ENCODE measurements around the gene TAOK1. TPM values are rescaled to one million over a fixed set of nuclear protein-coding genes. Genes with fewer than 3 reads are reported as not detected.

The TAOK1 gene
- total and polyA plus RNA-seq, 2 of the 13 experiments (the other 11 are each of a cell fraction or from before 2014, with no cell fraction given): 14.1 to 23.0 TPM

- no peak for ATAC-seq
- no peak overlapping the region for H3K4me3 ChIP-seq (replicated peaks in 1 of 3; ENCODE audit: insufficient read depth in 1 of 3, low read depth in 2 of 3, low read length in 3 of 3)
- WGBS (ENCODE audit: low lambda C conversion rate): 85% methylated on average over 6 of the region's 6 CpGs
- H3K9me3 ChIP-seq (ENCODE audit: low read length): no peaks in the 10 kb centered on the region
- peaks cover 3 to 8% of the 10 kb centered on the region in 2 experiments; a peak in 1 of 5 replicates for H3K36me3 ChIP-seq (replicated peaks in 1 of 2; ENCODE audit: control insufficient read depth in 1 of 2, insufficient read depth in 2 of 2, low read length in 2 of 2)
- ChIA-PET CTCF (ENCODE audit: low intra/inter-chr PET ratio, low total read pairs) (no interaction called here), POLR2A (no interaction called here)
- H3K4me1 ChIP-seq (ENCODE audit: insufficient read depth, low read length): no peaks in the 10 kb centered on the region
- no peak overlapping the region for H3K27ac ChIP-seq (ENCODE audit: extremely low read length, insufficient read depth, low read length)
- no peaks in the 10 kb centered on the region; the same call in 1 of the 2 replicates for H4K20me1 ChIP-seq (ENCODE audit: insufficient read depth, low read length)
- intact Hi-C loops (cut with micrococcal nuclease; ENCODE audit: unreplicated experiment) (no loop called here), in situ Hi-C loops (cut with HindIII; ENCODE audit: extremely low pct_ligation_motif_present, low pct_unique_long_range_greater_than_20kb) (no loop called here)
- TF ChIP-seq ZNF496 (CRISPR knock-in tag; IDR thresholded peaks at IDR 0.05; ENCODE audit: insufficient replicate concordance) (no peak), PLSCR1 (CRISPR knock-in tag; IDR thresholded peaks at IDR 0.05; ENCODE audit: borderline replicate concordance) (no peak), SAP130 (CRISPR knock-in tag; IDR thresholded peaks at IDR 0.05; ENCODE audit: low read depth) (no peak)
- no peak for FAIRE-seq
- no peak overlapping the region for H3K9ac ChIP-seq (ENCODE audit: insufficient read depth, low read depth, low read length)
- DNase-seq (ENCODE audit: low spot score): no peak
- peaks cover 83% of the 10 kb centered on the region for H3K79me2 ChIP-seq (ENCODE audit: insufficient read depth, low read length)
- no TSS peak for BruUV-seq (replicated peaks)
- no peaks in the 10 kb centered on the region for H3K27me3 ChIP-seq (ENCODE audit: control insufficient read depth in 1 of 2, insufficient read depth in 2 of 2, low read length in 2 of 2)
- no peak overlapping the region for H2AFZ ChIP-seq (ENCODE audit: low read length)
- H3K4me2 ChIP-seq (ENCODE audit: low read depth, low read length): no peak overlapping the region
Observed at GRCh38 chr17:29420128-29420527, 30.0 kb downstream of the TAOK1 start.

GRCh38 chr17:29430275-29430674, 40.1 kb downstream of the TAOK1 start:
- BruUV-seq (replicated peaks): no TSS peak
- Histone ChIP-seq H3K36me3 (replicated peaks in 1 of 2; ENCODE audit: control insufficient read depth in 1 of 2, insufficient read depth in 2 of 2, low read length in 2 of 2) (no peaks in the 10 kb centered on the region; a peak in 1 of 5 replicates), H3K4me2 (ENCODE audit: low read depth, low read length) (no peak overlapping the region), H2AFZ (ENCODE audit: low read length) (no peak overlapping the region), H3K79me2 (ENCODE audit: insufficient read depth, low read length) (peaks cover 78% of the 10 kb centered on the region), H3K4me3 (replicated peaks in 1 of 3; ENCODE audit: insufficient read depth in 1 of 3, low read depth in 2 of 3, low read length in 3 of 3) (no peak overlapping the region), H4K20me1 (ENCODE audit: insufficient read depth, low read length) (no peaks in the 10 kb centered on the region), H3K4me1 (ENCODE audit: insufficient read depth, low read length) (peaks cover 25% of the 10 kb centered on the region), H3K27me3 (ENCODE audit: control insufficient read depth in 1 of 2, insufficient read depth in 2 of 2, low read length in 2 of 2) (no peaks in the 10 kb centered on the region), H3K27ac (ENCODE audit: extremely low read length, insufficient read depth, low read length) (peak overlapping the region; percentile 38), H3K9me3 (ENCODE audit: low read length) (no peaks in the 10 kb centered on the region), H3K9ac (ENCODE audit: insufficient read depth, low read depth, low read length) (no peak overlapping the region)
- peak; percentile 24 for DNase-seq (ENCODE audit: low spot score)
- CTCF ChIA-PET (ENCODE audit: low intra/inter-chr PET ratio, low total read pairs): no interaction called here
- POLR2A ChIA-PET: no interaction called here
- FAIRE-seq: no peak
- ATAC-seq: peak; percentile 40; the same call in 2 of the 3 replicates
- WGBS (ENCODE audit: low lambda C conversion rate): 95% methylated on average over 4 of the region's 4 CpGs
- in situ Hi-C loops (cut with HindIII; ENCODE audit: extremely low pct_ligation_motif_present, low pct_unique_long_range_greater_than_20kb) (no loop called here), intact Hi-C loops (cut with micrococcal nuclease; ENCODE audit: unreplicated experiment) (no loop called here)
- TF ChIP-seq ZNF616 (CRISPR knock-in tag; IDR thresholded peaks at IDR 0.05; ENCODE audit: low read depth) (no peak), KAT2B (IDR thresholded peaks at IDR 0.05; ENCODE audit: borderline replicate concordance, low read depth, low read length) (no peak), ZFP90 (CRISPR knock-in tag; IDR thresholded peaks at IDR 0.05; ENCODE audit: borderline replicate concordance) (no peak), ETV6 (CRISPR knock-in tag; conservative IDR thresholded peaks at IDR 0.05) (no peak), HNF4A (CRISPR knock-in tag; IDR thresholded peaks at IDR 0.05) (peak; percentile 35; the same call in 1 of the 2 replicates), NR2C2 (CRISPR knock-in tag; IDR thresholded peaks at IDR 0.05; ENCODE audit: borderline replicate concordance) (no peak), POGK (CRISPR knock-in tag; conservative IDR thresholded peaks at IDR 0.05) (no peak), TEAD3 (CRISPR knock-in tag; optimal IDR thresholded peaks at IDR 0.05; ENCODE audit: borderline replicate concordance) (no peak), RFXANK (CRISPR knock-in tag; IDR thresholded peaks at IDR 0.05) (no peak), ZMYM4 (CRISPR knock-in tag; IDR thresholded peaks at IDR 0.05) (peak; percentile 83), ZNF432 (CRISPR knock-in tag; IDR thresholded peaks at IDR 0.05; ENCODE audit: borderline replicate concordance) (no peak), THAP7 (CRISPR knock-in tag; IDR thresholded peaks at IDR 0.05) (0 out of 2 replicates have a peak, but pooled peaks have one; percentile 34), NFYC (CRISPR knock-in tag; IDR thresholded peaks at IDR 0.05) (peak; percentile 78)

Data from HepG2 (cell line).